HEK293 (cell line): ENCODE results near the gene SIRPA.

Experiments
- CTCF ChIP-seq: fragments of 450-650 bp; formaldehyde crosslinking; IDR thresholded peaks from 2 replicates; pipeline ENCODE4 v1.5.1; 2016; ENCODE audit warnings: missing biosample characterization, missing genetic modification characterization
- KLF1 ChIP-seq: fragments of 450-650 bp; formaldehyde crosslinking; IDR thresholded peaks from 2 replicates; pipeline ENCODE4 v1.5.1; 2016; ENCODE audit warnings: missing biosample characterization, missing genetic modification characterization
- ZBTB11 ChIP-seq: fragments of 450-650 bp; formaldehyde crosslinking; conservative IDR thresholded peaks from 2 replicates; pipeline ENCODE4 v1.5.1; 2016; ENCODE audit warnings: low read depth, missing biosample characterization, missing genetic modification characterization
- ZNF292 ChIP-seq: fragments of 450-650 bp; formaldehyde crosslinking; IDR thresholded peaks from 2 replicates; pipeline ENCODE4 v1.5.1; 2016; ENCODE audit warnings: low read depth, missing biosample characterization, missing genetic modification characterization, borderline replicate concordance
- ZNF600 ChIP-seq: fragments of 450-650 bp; formaldehyde crosslinking; IDR thresholded peaks from 2 replicates; pipeline ENCODE4 v1.5.1; 2016; ENCODE audit warnings: missing biosample characterization, missing genetic modification characterization

- TF ChIP-seq ZNF600 (tag by site-specific recombination) = no peak
- peak; percentile 86 for TF ChIP-seq CTCF (tag by site-specific recombination)
- no peak for TF ChIP-seq ZNF292
- no peak for TF ChIP-seq ZBTB11 (tag by site-specific recombination)
- peak; percentile 53 for TF ChIP-seq KLF1 (tag by site-specific recombination)
Observed at GRCh38 chr20:1965520-1966351, 70.5 kb downstream of the SIRPA start.
